Measurements from ENCODE around the gene ZNF710.

Gene ZNF710

GRCh38 chr15:90105521-90105920 lies 104.4 kb downstream of the ZNF710 start:
- no peak for TF ChIP-seq TAF1 (IDR thresholded peaks at IDR 0.05; ENCODE audit: low read depth)

GRCh38 chr15:90106522-90107117 lies 105.5 kb downstream of the ZNF710 start:
- TF ChIP-seq EP300 (IDR thresholded peaks at IDR 0.05; ENCODE audit: borderline replicate concordance) (peak; percentile 69; the same call in 1 of the 2 replicates), TCF12 (IDR thresholded peaks at IDR 0.05; ENCODE audit: low read depth) (peak; percentile 74), MAX (IDR thresholded peaks at IDR 0.05) (peak; percentile 55), REST (IDR thresholded peaks at IDR 0.05; ENCODE audit: low read depth) (no peak), CEBPB (IDR thresholded peaks at IDR 0.05) (0 out of 2 replicates have a peak, but pooled peaks have one; percentile 2), NFIC (IDR thresholded peaks at IDR 0.05) (no peak; the same call in 1 of the 2 replicates), RAD21 (IDR thresholded peaks at IDR 0.05; ENCODE audit: low read depth) (no peak), YY1 (IDR thresholded peaks at IDR 0.05; ENCODE audit: low read depth) (no peak), FOXM1 (IDR thresholded peaks at IDR 0.05; ENCODE audit: borderline replicate concordance, low read depth) (no peak), EGR1 (IDR thresholded peaks at IDR 0.05) (no peak), ZBTB7A (IDR thresholded peaks at IDR 0.05; ENCODE audit: low read depth) (no peak), TEAD4 (IDR thresholded peaks at IDR 0.05) (peak; percentile 84)
- TF ChIP-seq, protein P1, sequence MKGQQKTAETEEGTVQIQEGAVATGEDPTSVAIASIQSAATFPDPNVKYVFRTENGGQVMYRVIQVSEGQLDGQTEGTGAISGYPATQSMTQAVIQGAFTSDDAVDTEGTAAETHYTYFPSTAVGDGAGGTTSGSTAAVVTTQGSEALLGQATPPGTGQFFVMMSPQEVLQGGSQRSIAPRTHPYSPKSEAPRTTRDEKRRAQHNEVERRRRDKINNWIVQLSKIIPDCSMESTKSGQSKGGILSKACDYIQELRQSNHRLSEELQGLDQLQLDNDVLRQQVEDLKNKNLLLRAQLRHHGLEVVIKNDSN (IDR thresholded peaks at IDR 0.05): no peak

DNA sequence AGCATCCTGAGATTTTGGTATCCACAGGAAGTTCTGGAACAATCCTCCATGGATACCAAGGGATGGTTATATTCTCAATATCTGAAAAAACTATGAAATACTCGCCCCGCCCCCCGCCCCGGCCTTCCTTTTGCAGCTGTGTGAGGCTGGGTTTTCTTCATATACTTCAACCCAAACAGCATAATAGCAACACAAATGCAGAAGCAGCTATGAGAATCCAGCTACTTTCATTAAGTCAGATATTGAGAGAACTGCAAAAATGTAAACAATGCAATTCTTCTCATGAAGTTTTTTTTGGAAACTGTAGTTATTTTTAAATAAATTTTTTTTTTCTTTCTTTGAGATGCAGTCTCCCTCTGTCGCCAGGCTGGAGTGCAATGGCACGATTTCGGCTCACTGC lies 112.0 kb downstream of the ZNF710 start:
- TF ChIP-seq YY1 (IDR thresholded peaks at IDR 0.05; ENCODE audit: low read depth) (no peak), TCF12 (IDR thresholded peaks at IDR 0.05; ENCODE audit: low read depth) (no peak), RAD21 (IDR thresholded peaks at IDR 0.05; ENCODE audit: low read depth) (no peak), EGR1 (IDR thresholded peaks at IDR 0.05) (no peak), REST (IDR thresholded peaks at IDR 0.05; ENCODE audit: low read depth) (no peak), NFIC (IDR thresholded peaks at IDR 0.05) (no peak), CREB1 (IDR thresholded peaks at IDR 0.05; ENCODE audit: low read depth) (no peak), ZBTB7A (IDR thresholded peaks at IDR 0.05; ENCODE audit: low read depth) (no peak), TEAD4 (IDR thresholded peaks at IDR 0.05) (no peak), TAF1 (IDR thresholded peaks at IDR 0.05; ENCODE audit: low read depth) (no peak), FOXM1 (IDR thresholded peaks at IDR 0.05; ENCODE audit: borderline replicate concordance, low read depth) (no peak), CEBPB (IDR thresholded peaks at IDR 0.05) (no peak)
- TF ChIP-seq, protein P1 (IDR thresholded peaks at IDR 0.05): no peak

GRCh38 chr15:90114451-90114901 lies 113.4 kb downstream of the ZNF710 start:
- TF ChIP-seq EGR1 (IDR thresholded peaks at IDR 0.05) (no peak), CREB1 (IDR thresholded peaks at IDR 0.05; ENCODE audit: low read depth) (no peak), TAF1 (IDR thresholded peaks at IDR 0.05; ENCODE audit: low read depth) (no peak), MAX (IDR thresholded peaks at IDR 0.05) (no peak), REST (IDR thresholded peaks at IDR 0.05; ENCODE audit: low read depth) (no peak), RAD21 (IDR thresholded peaks at IDR 0.05; ENCODE audit: low read depth) (no peak), YY1 (IDR thresholded peaks at IDR 0.05; ENCODE audit: low read depth) (no peak), NFIC (IDR thresholded peaks at IDR 0.05) (no peak), FOXM1 (IDR thresholded peaks at IDR 0.05; ENCODE audit: borderline replicate concordance, low read depth) (no peak), EP300 (IDR thresholded peaks at IDR 0.05; ENCODE audit: borderline replicate concordance) (no peak), TCF12 (IDR thresholded peaks at IDR 0.05; ENCODE audit: low read depth) (no peak)
- TF ChIP-seq, protein P1 (IDR thresholded peaks at IDR 0.05): no peak
